HepG2 (cell line): Measurements from ENCODE around the gene DTX4. TPM values are rescaled to one million over a fixed set of nuclear protein-coding genes. Genes with fewer than 3 reads are reported as not detected.
A peak's percentile ranks its signal among the peaks of the same experiment; 100 is the strongest.

Experiments
- AHR ChIP-seq: IDR thresholded peaks from 2 replicates; pipeline ENCODE4 v1.6.1; 2018; ENCODE audit warnings: missing genetic modification reagents, missing compliant biosample characterization
- FLYWCH1 ChIP-seq: sonication (generic); formaldehyde crosslinking; IDR thresholded peaks from 2 replicates; pipeline ENCODE4 v1.8.1; 2023; ENCODE audit warnings: mild to moderate bottlenecking, missing genetic modification reagents
- HNRNPLL ChIP-seq: fragments of 200-400 bp; formaldehyde crosslinking; IDR thresholded peaks from 2 replicates; pipeline ENCODE4 v1.6.1; 2017; ENCODE audit warnings: mild to moderate bottlenecking, low read depth, low read length; ENCODE audit not compliant: poor library complexity, severe bottlenecking
- IKZF1 ChIP-seq: fragments of 450-650 bp; IDR thresholded peaks from 2 replicates; pipeline ENCODE4 v1.7.1; 2016
- ONECUT2 ChIP-seq: sonication (generic); formaldehyde crosslinking; IDR thresholded peaks from 2 replicates; pipeline ENCODE4 v1.4.0; 2020; ENCODE audit warnings: missing genetic modification reagents
- PCBP2 ChIP-seq: fragments of 200-400 bp; formaldehyde crosslinking; optimal IDR thresholded peaks from 2 replicates; pipeline ENCODE3; 2018; ENCODE audit warnings: low read length, low read depth; ENCODE audit not compliant: poor library complexity, severe bottlenecking
- RXRB ChIP-seq: IDR thresholded peaks from 2 replicates; pipeline ENCODE4 v1.6.1; 2016; ENCODE audit warnings: borderline replicate concordance, missing genetic modification reagents, missing compliant biosample characterization
- TBX2 ChIP-seq: sonication (generic); formaldehyde crosslinking; IDR thresholded peaks from 2 replicates; pipeline ENCODE4 v1.5.0; 2020; ENCODE audit warnings: missing genetic modification reagents, mild to moderate bottlenecking, borderline replicate concordance
- ZBTB26 ChIP-seq: IDR thresholded peaks from 2 replicates; pipeline ENCODE4 v1.6.1; 2016; ENCODE audit warnings: missing compliant biosample characterization, missing genetic modification reagents, borderline replicate concordance
- ZBTB34 ChIP-seq: sonication (generic); formaldehyde crosslinking; IDR thresholded peaks from 2 replicates; pipeline ENCODE4 v1.8.0; 2022; ENCODE audit warnings: mild to moderate bottlenecking, missing genetic modification reagents
- ZBTB42 ChIP-seq: sonication (generic); formaldehyde crosslinking; IDR thresholded peaks from 2 replicates; pipeline ENCODE4 v1.5.0; 2020; ENCODE audit warnings: mild to moderate bottlenecking, missing genetic modification reagents
- ZNF318 ChIP-seq: sonication (generic); formaldehyde crosslinking; IDR thresholded peaks from 2 replicates; pipeline ENCODE4 v1.4.0; 2020; ENCODE audit warnings: mild to moderate bottlenecking, missing genetic modification reagents
- ZNF530 ChIP-seq: sonication (generic); formaldehyde crosslinking; IDR thresholded peaks from 2 replicates; pipeline ENCODE4 v1.5.0; 2020; ENCODE audit warnings: low read depth, mild to moderate bottlenecking, missing genetic modification reagents
- ZNF747 ChIP-seq: sonication (generic); formaldehyde crosslinking; IDR thresholded peaks from 2 replicates; pipeline ENCODE4 v1.8.1; 2023; ENCODE audit warnings: missing genetic modification reagents, mild to moderate bottlenecking, borderline replicate concordance
- polyA plus RNA-seq, 8 experiments: library from polyadenylated mRNA; depleted of rRNA in 3 of 8; stranded (reverse) in 7 of 8; unstranded in 1 of 8; fragments of >200 nt; fragmentation: Illumina TruSeq in 4 of 8; extraction: Trizol in 4 of 8; gene quantifications; 2 replicates each; pipeline versions ENCODE4 v1.2.1 to v1.2.3, GENCODE V29; 2011 to 2016; ENCODE audit warnings: low read depth in 4 of 8, missing spikeins in 1 of 8, mixed read lengths in 1 of 8; ENCODE audit not compliant: insufficient read depth in 1 of 8
- total RNA-seq, 5 experiments: library from RNA; depleted of rRNA; stranded (reverse); fragments of >200 nt; fragmentation: Illumina TruSeq; extraction: Trizol; gene quantifications; 2 replicates each; pipeline ENCODE4 v1.2.3, GENCODE V29; 2016; ENCODE audit warnings: low read depth in 1 of 5

Gene DTX4
- total and polyA plus RNA-seq, 2 of the 13 experiments (the other 11 are each of a cell fraction or from before 2014, with no cell fraction given): 0.67 to 5.6 TPM

GRCh38 chr11:59142530-59143507 lies 29.1 kb upstream of the DTX4 start, which contains the start of gene FAM111A (continued):
- no peak for TF ChIP-seq ZNF318 (CRISPR knock-in tag)
- TF ChIP-seq IKZF1: no peak
- TF ChIP-seq AHR (CRISPR knock-in tag): no peak
- no peak for TF ChIP-seq FLYWCH1 (CRISPR knock-in tag)
- TF ChIP-seq TBX2 (CRISPR knock-in tag): peak; percentile 18; the same call in 1 of the 2 replicates
- 0 out of 2 replicates have a peak, but pooled peaks have one; percentile 20 for TF ChIP-seq ZNF747
- no peak for TF ChIP-seq ONECUT2
- peak; percentile 80 for TF ChIP-seq HNRNPLL
- TF ChIP-seq PCBP2: no peak
- no peak for TF ChIP-seq ZBTB42 (CRISPR knock-in tag)
- peak; percentile 76 for TF ChIP-seq ZBTB34 (CRISPR knock-in tag)
- TF ChIP-seq ZBTB26 (CRISPR knock-in tag): 0 out of 2 replicates have a peak, but pooled peaks have one; percentile 27
- TF ChIP-seq RXRB (CRISPR knock-in tag): no peak
- TF ChIP-seq ZNF530 (CRISPR knock-in tag): no peak
